ENCODE measurements around the gene EIF1B.

DNA sequence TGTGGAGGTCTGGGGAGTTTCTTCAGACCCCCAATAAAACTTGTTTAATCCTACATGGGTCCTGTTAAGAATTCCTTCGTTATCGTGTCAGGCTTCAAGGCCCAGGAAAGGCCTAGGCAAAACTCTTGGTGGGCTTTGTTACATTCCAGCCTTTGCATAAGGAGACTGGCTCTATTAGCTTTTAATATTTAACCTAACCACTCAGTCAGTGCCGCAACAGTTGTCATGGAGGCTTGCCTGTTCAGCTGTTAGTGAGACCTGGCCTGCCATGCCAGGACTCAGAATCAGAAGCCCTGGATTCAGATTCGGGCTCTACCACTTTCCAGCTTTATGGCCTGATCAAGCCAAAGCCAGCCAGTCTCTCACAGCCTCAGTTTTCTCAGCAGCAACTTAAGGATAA, 19.6 kb downstream of the EIF1B start:
- TF ChIP-seq ZNF384 (IDR thresholded peaks at IDR 0.05) (no peak), SP1 (IDR thresholded peaks at IDR 0.05) (no peak), ARNT (IDR thresholded peaks at IDR 0.05) (no peak), FOXK2 (IDR thresholded peaks at IDR 0.05) (no peak), ELF4 (IDR thresholded peaks at IDR 0.05) (no peak), SUZ12 (IDR thresholded peaks at IDR 0.05) (no peak), FOXM1 (IDR thresholded peaks at IDR 0.05; ENCODE audit: borderline replicate concordance) (no peak), CTBP1 (IDR thresholded peaks at IDR 0.05; ENCODE audit: borderline replicate concordance) (no peak), BHLHE40 (IDR thresholded peaks at IDR 0.05; ENCODE audit: borderline replicate concordance) (no peak), NFRKB (IDR thresholded peaks at IDR 0.05) (no peak)
- TF ChIP-seq, protein P1, sequence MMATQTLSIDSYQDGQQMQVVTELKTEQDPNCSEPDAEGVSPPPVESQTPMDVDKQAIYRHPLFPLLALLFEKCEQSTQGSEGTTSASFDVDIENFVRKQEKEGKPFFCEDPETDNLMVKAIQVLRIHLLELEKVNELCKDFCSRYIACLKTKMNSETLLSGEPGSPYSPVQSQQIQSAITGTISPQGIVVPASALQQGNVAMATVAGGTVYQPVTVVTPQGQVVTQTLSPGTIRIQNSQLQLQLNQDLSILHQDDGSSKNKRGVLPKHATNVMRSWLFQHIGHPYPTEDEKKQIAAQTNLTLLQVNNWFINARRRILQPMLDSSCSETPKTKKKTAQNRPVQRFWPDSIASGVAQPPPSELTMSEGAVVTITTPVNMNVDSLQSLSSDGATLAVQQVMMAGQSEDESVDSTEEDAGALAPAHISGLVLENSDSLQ (IDR thresholded peaks at IDR 0.05), result no peak
